Trophoblast cell (in vitro differentiated cells and primary cell): ENCODE data around the gene TULP3. TPM values are rescaled to one million over a fixed set of nuclear protein-coding genes. Genes with fewer than 3 reads are reported as not detected.

Experiments
- DNase-seq, 2 donors: peaks; one replicate each; pipeline ENCODE4 v3.0.0-alpha.2; 2016
- H2AFZ ChIP-seq: 2 replicates; pipeline ENCODE4 v1.6.1; 2013; ENCODE audit warnings: low read length, moderate library complexity, mild to moderate bottlenecking; ENCODE audit not compliant: insufficient read depth, poor library complexity
- H2AK5ac ChIP-seq: 2 replicates; pipeline ENCODE4 v1.6.1; 2013; ENCODE audit warnings: mild to moderate bottlenecking, low read length
- H2BK120ac ChIP-seq: 2 replicates; pipeline ENCODE4 v1.6.1; 2013; ENCODE audit warnings: low read length, mild to moderate bottlenecking, moderate library complexity; ENCODE audit not compliant: insufficient read depth, poor library complexity
- H2BK12ac ChIP-seq: 2 replicates; pipeline ENCODE4 v1.6.1; 2013; ENCODE audit warnings: mild to moderate bottlenecking, low read length, moderate library complexity
- H2BK5ac ChIP-seq: 2 replicates; pipeline ENCODE4 v1.6.1; 2013; ENCODE audit warnings: low read length, low read depth, moderate library complexity, mild to moderate bottlenecking; ENCODE audit not compliant: poor library complexity
- H3K14ac ChIP-seq: 2 replicates; pipeline ENCODE4 v1.6.1; 2013; ENCODE audit warnings: mild to moderate bottlenecking, low read length
- H3K18ac ChIP-seq: 2 replicates; pipeline ENCODE4 v1.6.1; 2013; ENCODE audit warnings: mild to moderate bottlenecking, low read length
- H3K23ac ChIP-seq: 2 replicates; pipeline ENCODE4 v1.6.1; 2013; ENCODE audit warnings: low read length
- H3K27ac ChIP-seq: 2 replicates; pipeline ENCODE4 v1.5.1; 2013; ENCODE audit warnings: low read depth, mild to moderate bottlenecking, inconsistent platforms, low read length, moderate library complexity
- H3K27me3 ChIP-seq: 2 replicates; pipeline ENCODE4 v1.6.1; 2013; ENCODE audit warnings: inconsistent platforms, mild to moderate bottlenecking, low read length, moderate library complexity; ENCODE audit not compliant: insufficient read depth
- H3K36me3 ChIP-seq, 2 experiments: 1 replicate in 1 of 2; 2 replicates in 1 of 2; pipeline ENCODE4 v1.6.1; 2013; ENCODE audit warnings: low read length in 2 of 2, mild to moderate bottlenecking in 2 of 2, moderate library complexity in 1 of 2; ENCODE audit not compliant: insufficient read depth in 2 of 2, control insufficient read depth in 1 of 2
- H3K4ac ChIP-seq: 2 replicates; pipeline ENCODE4 v1.6.1; 2013; ENCODE audit warnings: low read depth, mild to moderate bottlenecking, low read length, moderate library complexity
- H3K4me1 ChIP-seq, 2 experiments: 1 replicate in 1 of 2; 2 replicates in 1 of 2; pipeline ENCODE4 v1.6.1; 2013; ENCODE audit warnings: low read length in 2 of 2, mild to moderate bottlenecking in 2 of 2, moderate library complexity in 1 of 2; ENCODE audit not compliant: insufficient read depth in 2 of 2, control insufficient read depth in 1 of 2
- H3K4me2 ChIP-seq: 2 replicates; pipeline ENCODE4 v1.6.1; 2013; ENCODE audit warnings: inconsistent platforms, mild to moderate bottlenecking, low read length, moderate library complexity
- H3K4me3 ChIP-seq: 2 replicates; pipeline ENCODE4 v1.5.1; 2013; ENCODE audit warnings: mild to moderate bottlenecking, low read depth, low read length, inconsistent platforms
- H3K79me1 ChIP-seq: one replicate; pipeline ENCODE4 v1.6.1; 2013; ENCODE audit warnings: low read length
- H3K79me2 ChIP-seq: 2 replicates; pipeline ENCODE4 v1.6.1; 2013; ENCODE audit warnings: low read length, mild to moderate bottlenecking; ENCODE audit not compliant: control insufficient read depth, insufficient read depth, poor library complexity
- H3K9ac ChIP-seq: 2 replicates; pipeline ENCODE4 v1.6.1; 2013; ENCODE audit warnings: mild to moderate bottlenecking, low read length
- H3K9me3 ChIP-seq: 2 replicates; pipeline ENCODE4 v1.6.1; 2013; ENCODE audit warnings: low read depth, mild to moderate bottlenecking, control low read depth, inconsistent platforms, low read length; ENCODE audit not compliant: insufficient read depth
- H4K12ac ChIP-seq: 2 replicates; pipeline ENCODE4 v1.6.1; 2013; ENCODE audit warnings: low read depth, mild to moderate bottlenecking, low read length, moderate library complexity
- H4K8ac ChIP-seq: 2 replicates; pipeline ENCODE4 v1.6.1; 2013; ENCODE audit warnings: low read depth, mild to moderate bottlenecking, low read length, moderate library complexity
- H4K91ac ChIP-seq: one replicate; pipeline ENCODE4 v1.6.1; 2013; ENCODE audit warnings: low read depth, mild to moderate bottlenecking, low read length, moderate library complexity
- WGBS: extraction: QIAGEN DNeasy Blood & Tissue Kit; methylation state at CpG from one replicate; pipeline ENCODE4 v1.1.7; 2013; ENCODE audit warnings: missing lambda C conversion rate; ENCODE audit not compliant: insufficient read length, insufficient coverage; ENCODE audit errors: extremely low coverage; 5-methylcytosine and 5-hydroxymethylcytosine counted together
- polyA plus RNA-seq: library from polyadenylated mRNA; stranded (reverse); fragments of 200-250 nt; gene quantifications from 2 replicates; pipeline ENCODE4 v1.2.3, GENCODE V29; 2013

Gene TULP3, protein sequence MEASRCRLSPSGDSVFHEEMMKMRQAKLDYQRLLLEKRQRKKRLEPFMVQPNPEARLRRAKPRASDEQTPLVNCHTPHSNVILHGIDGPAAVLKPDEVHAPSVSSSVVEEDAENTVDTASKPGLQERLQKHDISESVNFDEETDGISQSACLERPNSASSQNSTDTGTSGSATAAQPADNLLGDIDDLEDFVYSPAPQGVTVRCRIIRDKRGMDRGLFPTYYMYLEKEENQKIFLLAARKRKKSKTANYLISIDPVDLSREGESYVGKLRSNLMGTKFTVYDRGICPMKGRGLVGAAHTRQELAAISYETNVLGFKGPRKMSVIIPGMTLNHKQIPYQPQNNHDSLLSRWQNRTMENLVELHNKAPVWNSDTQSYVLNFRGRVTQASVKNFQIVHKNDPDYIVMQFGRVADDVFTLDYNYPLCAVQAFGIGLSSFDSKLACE
- 25.8 and 26.0 TPM in 2 replicates for polyA plus RNA-seq

DNA sequence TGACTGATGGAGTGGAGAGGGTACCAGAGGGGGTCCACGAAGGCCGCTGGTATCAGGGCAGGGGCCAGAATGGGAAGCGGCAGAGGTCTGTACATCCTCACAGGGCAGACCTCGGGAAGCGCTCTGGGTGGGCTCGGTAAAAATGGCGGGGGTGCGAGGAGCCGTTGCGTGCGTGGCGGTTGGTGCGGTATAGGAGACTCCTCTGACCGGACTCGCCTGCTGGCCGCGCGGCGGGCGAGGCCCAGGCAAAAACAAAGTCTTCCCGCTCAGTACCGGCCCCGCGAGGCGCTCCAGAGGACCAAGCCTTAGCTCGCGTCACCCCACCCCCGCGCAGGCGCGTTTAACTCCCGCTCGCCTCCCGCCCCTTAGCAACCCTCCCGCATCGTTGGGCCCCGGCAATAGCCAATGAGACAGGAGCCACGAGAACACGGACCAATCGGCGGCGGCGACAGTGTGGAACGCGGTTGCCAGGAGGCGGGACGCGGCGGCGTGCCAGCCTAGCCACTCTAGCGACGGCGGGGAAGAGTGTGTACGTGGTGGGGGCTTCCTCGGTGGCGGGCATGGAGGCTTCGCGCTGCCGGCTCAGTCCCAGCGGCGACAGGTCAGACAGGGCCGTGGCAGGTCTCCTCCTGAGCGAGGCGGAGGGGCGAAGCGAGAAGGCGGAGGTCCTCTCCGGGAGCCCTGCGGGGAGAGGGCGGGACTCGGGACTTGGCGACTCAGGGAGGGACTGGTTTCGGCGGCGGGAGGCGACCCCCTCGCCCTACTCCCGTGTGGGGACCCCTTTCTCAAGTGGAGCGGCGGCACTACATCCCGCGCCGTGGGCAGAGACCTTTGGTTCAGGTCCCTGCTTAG is at the start of gene TULP3:
Gene TULP3 (plus strand): TSS at position 504 of the 852 bp plus-strand sequence. CDS start 57 bp downstream, at position 561.
- peak within 1 kb of the TSS; percentile 88 for H3K18ac ChIP-seq
- peaks cover 5 to 6% of the 10 kb centered on the region in 2 experiments for H3K4me1 ChIP-seq
- peaks cover 8% of the 10 kb centered on the region for H3K79me2 ChIP-seq
- H3K4me2 ChIP-seq: peak within 1 kb of the TSS; percentile 90
- H3K4me3 ChIP-seq: peak within 1 kb of the TSS; percentile 91
- peaks cover 10% of the 10 kb centered on the region for H3K79me1 ChIP-seq
- DNase-seq: peak; percentile 98 to 99
- no peaks in the 10 kb centered on the region for H3K27me3 ChIP-seq
- peaks cover 5 to 12% of the 10 kb centered on the region in 2 experiments for H3K36me3 ChIP-seq
- H3K9ac ChIP-seq: peak within 1 kb of the TSS; percentile 89
- H2AFZ ChIP-seq: peak within 1 kb of the TSS; percentile 97
- WGBS: no CpG with 5 or more reads among the region's 83 CpGs
- H2BK12ac ChIP-seq: peak within 1 kb of the TSS; percentile 56
- peak within 1 kb of the TSS; percentile 93 for H3K14ac ChIP-seq
- H2BK5ac ChIP-seq: peak within 1 kb of the TSS; percentile 78
- peak within 1 kb of the TSS; percentile 96 for H2AK5ac ChIP-seq
- H3K23ac ChIP-seq: no peak within 1 kb of the TSS
- H4K8ac ChIP-seq: peak within 1 kb of the TSS; percentile 95
- H3K4ac ChIP-seq: peak within 1 kb of the TSS; percentile 76
- H3K9me3 ChIP-seq: no peaks in the 10 kb centered on the region
- H3K27ac ChIP-seq: peak within 1 kb of the TSS; percentile 59
- H4K12ac ChIP-seq: peak within 1 kb of the TSS; percentile 97
- H2BK120ac ChIP-seq: peak within 1 kb of the TSS; percentile 91
- H4K91ac ChIP-seq: peak within 1 kb of the TSS; percentile 92

DNA sequence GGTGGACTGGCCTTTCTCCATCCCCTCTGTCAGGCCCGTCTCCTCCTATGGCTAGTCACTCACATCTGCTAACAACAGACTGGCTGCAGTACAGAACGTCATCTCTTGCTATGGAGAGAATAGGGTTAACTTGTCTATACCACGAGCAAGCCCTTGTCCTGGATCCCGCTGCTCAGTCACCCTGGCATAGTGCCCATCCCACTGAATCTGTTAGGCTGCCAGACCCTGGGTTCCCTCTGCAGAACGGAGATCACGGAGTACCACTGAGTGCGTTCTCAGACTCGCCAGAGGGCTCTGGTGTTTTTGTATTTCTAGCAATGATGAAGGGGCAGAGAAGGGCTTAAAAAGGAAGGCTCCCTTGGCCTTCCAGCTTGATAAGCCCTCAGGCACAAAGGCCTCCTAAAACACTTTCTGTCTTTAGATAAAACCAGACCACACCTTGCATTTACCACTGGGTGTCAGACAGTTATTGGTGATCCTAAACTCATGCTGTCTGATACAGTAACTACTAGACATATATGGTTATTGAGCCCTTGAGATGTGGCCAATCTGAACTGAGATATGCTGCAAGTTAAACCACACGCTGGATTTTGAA is 49.5 kb upstream of the TULP3 start:
- no peak overlapping the region for H4K91ac ChIP-seq
- no peak overlapping the region for H3K27ac ChIP-seq
- no peak overlapping the region for H3K23ac ChIP-seq
- no peak overlapping the region for H3K9ac ChIP-seq
- H3K14ac ChIP-seq: no peak overlapping the region
- no peak overlapping the region for H2AFZ ChIP-seq
- H3K4me3 ChIP-seq: no peak overlapping the region
- no CpG with 5 or more reads among the region's 9 CpGs for WGBS
- no peaks in the 10 kb centered on the region for H3K79me1 ChIP-seq
- H3K36me3 ChIP-seq: peaks cover 0 to 4% of the 10 kb centered on the region in 2 experiments
- no peak overlapping the region for H4K12ac ChIP-seq
- no peak for DNase-seq
- H2BK120ac ChIP-seq: no peak overlapping the region
- no peak overlapping the region for H3K18ac ChIP-seq
- no peak overlapping the region for H3K4ac ChIP-seq
- no peak overlapping the region for H2BK12ac ChIP-seq
- peaks cover 7 to 13% of the 10 kb centered on the region in 2 experiments for H3K4me1 ChIP-seq
- no peaks in the 10 kb centered on the region for H3K9me3 ChIP-seq
- no peaks in the 10 kb centered on the region for H3K27me3 ChIP-seq
- no peak overlapping the region for H2AK5ac ChIP-seq
- no peaks in the 10 kb centered on the region for H3K79me2 ChIP-seq
- no peak overlapping the region for H4K8ac ChIP-seq
- no peak overlapping the region for H2BK5ac ChIP-seq
- no peak overlapping the region for H3K4me2 ChIP-seq

DNA sequence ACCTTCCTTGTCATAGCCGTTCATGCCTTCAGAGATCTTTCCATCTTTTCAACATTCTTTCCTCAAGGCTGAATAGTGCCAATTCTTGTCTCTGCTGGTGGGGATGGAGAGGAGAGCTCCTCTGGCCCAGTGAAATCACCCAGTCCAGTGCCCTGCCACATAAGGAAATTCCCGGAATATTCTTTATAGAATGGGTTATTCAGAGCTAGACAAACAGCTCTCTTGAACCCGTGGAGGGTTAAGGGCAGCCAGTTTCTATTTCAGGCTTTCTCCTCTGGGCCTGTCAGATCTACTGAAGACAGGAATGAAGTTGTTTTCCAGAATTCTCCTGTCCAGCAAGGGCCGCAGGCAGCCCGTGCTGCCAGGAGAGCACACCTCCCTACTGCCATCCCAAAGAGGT is 47.7 kb upstream of the TULP3 start:
- Histone ChIP-seq H4K8ac (no peak overlapping the region), H3K23ac (no peak overlapping the region), H2BK120ac (no peak overlapping the region), H3K9me3 (no peaks in the 10 kb centered on the region), H3K18ac (no peak overlapping the region), H2AFZ (no peak overlapping the region), H3K4me3 (no peak overlapping the region), H3K4me2 (no peak overlapping the region), H2BK5ac (no peak overlapping the region), H2BK12ac (no peak overlapping the region), H2AK5ac (no peak overlapping the region), H3K27me3 (no peaks in the 10 kb centered on the region), H3K79me1 (no peaks in the 10 kb centered on the region), H3K36me3 (peaks cover 0 to 4% of the 10 kb centered on the region in 2 experiments), H3K14ac (no peak overlapping the region), H4K91ac (no peak overlapping the region), H4K12ac (no peak overlapping the region), H3K27ac (no peak overlapping the region), H3K4me1 (peaks cover 9 to 13% of the 10 kb centered on the region in 2 experiments), H3K79me2 (no peaks in the 10 kb centered on the region), H3K9ac (no peak overlapping the region), H3K4ac (no peak overlapping the region)
- DNase-seq: no peak
- no CpG with 5 or more reads among the region's 5 CpGs for WGBS

DNA sequence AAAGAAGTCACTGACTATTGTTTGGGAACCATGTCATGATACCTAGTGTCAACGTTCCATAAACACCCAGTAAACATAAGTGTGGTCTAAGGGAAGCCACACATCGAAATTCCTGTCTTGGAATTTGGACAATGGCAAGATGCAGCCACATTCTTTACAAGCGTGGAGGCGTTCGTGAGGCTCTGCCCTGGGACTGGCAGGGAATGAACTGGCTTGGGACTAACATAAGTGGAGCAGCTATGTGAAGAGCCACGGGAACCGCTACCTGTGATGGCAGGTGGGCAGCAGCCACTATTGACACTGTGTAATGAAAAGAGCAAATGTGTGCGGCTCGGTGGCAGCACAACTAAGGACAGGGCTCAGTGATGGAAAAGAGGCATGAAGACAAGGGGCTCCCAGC is 45.9 kb upstream of the TULP3 start:
- Histone ChIP-seq H3K79me1 (no peaks in the 10 kb centered on the region), H3K9ac (no peak overlapping the region), H4K12ac (no peak overlapping the region), H3K36me3 (peaks cover 0 to 4% of the 10 kb centered on the region in 2 experiments), H2BK5ac (no peak overlapping the region), H3K14ac (no peak overlapping the region), H2BK12ac (no peak overlapping the region), H3K79me2 (no peaks in the 10 kb centered on the region), H3K18ac (no peak overlapping the region), H3K4me3 (no peak overlapping the region), H4K91ac (no peak overlapping the region), H3K27ac (no peak overlapping the region), H3K4me2 (no peak overlapping the region), H4K8ac (no peak overlapping the region), H3K9me3 (no peaks in the 10 kb centered on the region), H2AK5ac (no peak overlapping the region), H3K23ac (no peak overlapping the region), H3K27me3 (no peaks in the 10 kb centered on the region), H3K4me1 (peaks cover 14 to 19% of the 10 kb centered on the region in 2 experiments), H2BK120ac (no peak overlapping the region), H3K4ac (no peak overlapping the region), H2AFZ (no peak overlapping the region)
- peak; percentile 15 to 53 for DNase-seq
- no CpG with 5 or more reads among the region's 9 CpGs for WGBS
